ENCODE results near the gene CRTC1. TPM values are rescaled to one million over a fixed set of nuclear protein-coding genes. Genes with fewer than 3 reads are reported as not detected.

Gene CRTC1
- total RNA-seq, 1 donor from 2014 or later, result 3.2 TPM

GRCh38 chr19:18651733-18652132 is 31.7 kb upstream of the CRTC1 start:
- no peak for DNase-seq

DNA sequence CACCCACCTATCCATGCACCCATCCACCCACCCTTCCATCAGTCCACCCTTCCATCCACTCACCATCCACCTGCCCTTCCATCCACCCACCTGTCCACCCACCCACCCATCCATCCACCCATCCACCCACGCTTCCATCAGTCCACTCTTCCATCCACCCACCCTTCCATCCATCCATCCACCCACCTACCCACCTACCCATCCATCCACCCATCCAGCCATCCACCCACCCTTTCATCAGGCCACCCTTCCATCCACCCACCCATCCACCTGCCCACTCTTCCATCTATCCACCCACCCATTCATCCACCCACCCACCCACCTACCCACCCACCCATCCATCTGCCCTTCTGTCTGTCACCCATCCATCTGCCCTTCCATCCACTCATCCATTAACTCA is 29.6 kb upstream of the CRTC1 start:
- no peak for DNase-seq

DNA sequence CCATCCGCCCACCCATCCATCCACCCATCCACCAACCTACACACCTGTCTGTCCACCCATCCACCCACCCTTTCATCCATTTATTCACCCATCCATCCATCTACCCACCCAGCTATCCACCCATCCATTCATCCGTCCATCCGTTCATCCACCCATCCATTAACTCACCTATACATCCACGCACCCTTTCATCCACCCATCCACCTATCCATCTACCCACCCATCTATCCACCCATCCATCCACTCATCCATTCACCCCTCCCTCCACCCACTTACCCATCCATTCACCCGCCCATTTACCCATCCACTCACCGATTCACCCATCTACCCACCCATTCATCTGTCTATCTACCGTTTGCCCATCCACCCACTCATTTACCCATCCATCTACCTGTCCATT is 29.0 kb upstream of the CRTC1 start:
- no peak for DNase-seq

GRCh38 chr19:18655173-18655844 is 28.2 kb upstream of the CRTC1 start:
- no peak for DNase-seq

GRCh38 chr19:18656337-18657086 is 27.0 kb upstream of the CRTC1 start:
- no peak for DNase-seq

DNA sequence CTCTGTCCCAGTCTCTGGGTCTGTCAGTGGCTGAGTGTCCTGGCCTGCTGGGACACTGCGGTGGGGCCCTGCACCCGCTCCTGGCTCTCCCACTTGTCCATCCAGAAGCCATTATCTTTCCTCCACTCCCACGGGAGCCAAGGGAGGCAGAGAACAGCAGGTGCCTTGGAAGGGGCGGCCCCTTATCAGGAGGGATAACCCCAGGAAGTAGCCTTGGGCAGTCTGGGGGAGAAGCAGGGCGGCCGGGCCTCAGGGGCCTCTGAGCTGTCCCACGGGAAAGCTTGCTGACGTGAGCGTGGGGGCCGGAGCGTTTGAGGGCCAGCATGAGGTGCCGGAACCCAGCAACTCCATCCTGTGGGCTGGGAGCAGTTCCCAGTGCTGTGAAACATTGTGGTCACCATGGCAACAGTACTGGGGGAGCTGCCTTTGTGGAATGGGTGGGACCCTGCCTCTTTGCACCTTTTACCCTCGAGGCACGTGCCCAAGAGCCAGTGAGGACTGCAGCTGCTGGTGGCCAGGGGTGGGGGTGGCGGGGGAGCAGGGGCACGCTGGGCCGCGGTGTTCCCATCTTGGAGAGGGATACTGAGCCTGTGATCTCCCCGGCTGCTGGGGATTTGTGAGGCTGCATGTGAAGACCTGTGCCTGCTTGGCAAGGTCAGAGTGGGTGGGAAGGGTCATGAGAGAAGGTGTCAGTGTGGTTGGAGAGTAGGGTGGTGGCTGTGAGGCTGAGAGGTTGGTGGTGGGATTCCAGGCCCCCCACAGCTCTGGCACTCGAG is 25.7 kb upstream of the CRTC1 start:
- no peak for DNase-seq

DNA sequence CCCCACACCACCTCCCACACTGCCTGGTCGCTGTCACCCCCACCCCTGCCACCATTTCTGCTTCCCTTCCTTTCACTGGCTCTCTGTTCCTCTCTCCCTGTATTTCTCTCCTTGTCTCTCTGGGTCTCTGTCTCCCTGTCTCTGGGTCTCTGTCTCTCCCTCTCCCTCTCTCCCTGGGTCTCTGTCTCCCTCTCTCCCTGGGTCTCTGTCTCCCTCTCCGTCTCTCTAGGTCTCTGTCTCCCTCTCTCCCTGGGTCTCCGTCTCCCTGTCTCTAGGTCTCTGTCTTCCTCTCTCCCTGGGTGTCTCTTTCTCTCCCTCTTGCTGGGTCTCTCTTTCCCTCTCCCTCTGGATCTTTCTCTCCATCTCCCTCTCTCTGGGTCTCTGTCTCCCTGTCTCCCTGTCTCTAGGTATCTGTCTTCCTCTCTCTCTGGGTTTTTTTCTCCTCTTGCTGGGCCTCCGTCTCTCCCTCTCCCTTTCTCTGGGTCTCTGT is 25.1 kb upstream of the CRTC1 start:
- DNase-seq, result no peak

GRCh38 chr19:18659281-18660050 is 24.0 kb upstream of the CRTC1 start:
- DNase-seq, result peak; percentile 42

GRCh38 chr19:18660051-18660910 is 23.2 kb upstream of the CRTC1 start:
- DNase-seq, result no peak

- no peak for DNase-seq
Measured at GRCh38 chr19:18660939-18661670, 22.4 kb upstream of the CRTC1 start.

- DNase-seq, result no peak
Measured at GRCh38 chr19:18662972-18663732, 20.3 kb upstream of the CRTC1 start.

DNA sequence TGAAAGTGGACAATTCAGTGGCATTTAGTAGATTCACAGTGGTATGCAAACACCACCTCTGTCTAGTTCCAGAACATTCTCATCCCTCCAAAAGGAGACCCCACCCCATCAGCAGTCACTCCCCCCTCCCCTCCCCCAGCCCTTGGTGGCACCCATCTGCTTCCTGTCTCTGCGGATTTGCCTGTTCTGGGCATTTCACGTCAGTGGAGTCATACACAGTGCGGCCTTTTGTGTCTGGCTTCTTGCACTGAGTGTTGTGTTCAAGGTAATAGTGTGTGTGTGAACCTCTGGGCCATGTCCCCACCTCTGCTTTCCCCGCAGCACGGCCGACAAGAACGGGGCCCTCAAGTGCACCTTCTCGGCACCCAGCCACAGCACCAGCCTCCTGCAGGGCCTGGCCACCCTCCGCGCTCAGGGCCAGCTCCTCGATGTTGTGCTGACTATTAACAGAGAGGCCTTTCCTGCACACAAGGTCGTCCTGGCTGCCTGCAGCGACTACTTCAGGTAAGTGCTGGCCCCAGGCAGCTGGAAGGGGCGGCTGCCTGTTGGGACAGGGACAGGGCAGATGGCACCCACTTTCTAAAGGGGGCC is 19.4 kb upstream of the CRTC1 start:
- no peak for DNase-seq

GRCh38 chr19:18665771-18666202 is 17.7 kb upstream of the CRTC1 start:
- DNase-seq, result no peak

- DNase-seq, result no peak
Measured at GRCh38 chr19:18666317-18666716, 17.2 kb upstream of the CRTC1 start.

- no peak for DNase-seq
Measured at GRCh38 chr19:18666784-18667183, 16.7 kb upstream of the CRTC1 start.

DNA sequence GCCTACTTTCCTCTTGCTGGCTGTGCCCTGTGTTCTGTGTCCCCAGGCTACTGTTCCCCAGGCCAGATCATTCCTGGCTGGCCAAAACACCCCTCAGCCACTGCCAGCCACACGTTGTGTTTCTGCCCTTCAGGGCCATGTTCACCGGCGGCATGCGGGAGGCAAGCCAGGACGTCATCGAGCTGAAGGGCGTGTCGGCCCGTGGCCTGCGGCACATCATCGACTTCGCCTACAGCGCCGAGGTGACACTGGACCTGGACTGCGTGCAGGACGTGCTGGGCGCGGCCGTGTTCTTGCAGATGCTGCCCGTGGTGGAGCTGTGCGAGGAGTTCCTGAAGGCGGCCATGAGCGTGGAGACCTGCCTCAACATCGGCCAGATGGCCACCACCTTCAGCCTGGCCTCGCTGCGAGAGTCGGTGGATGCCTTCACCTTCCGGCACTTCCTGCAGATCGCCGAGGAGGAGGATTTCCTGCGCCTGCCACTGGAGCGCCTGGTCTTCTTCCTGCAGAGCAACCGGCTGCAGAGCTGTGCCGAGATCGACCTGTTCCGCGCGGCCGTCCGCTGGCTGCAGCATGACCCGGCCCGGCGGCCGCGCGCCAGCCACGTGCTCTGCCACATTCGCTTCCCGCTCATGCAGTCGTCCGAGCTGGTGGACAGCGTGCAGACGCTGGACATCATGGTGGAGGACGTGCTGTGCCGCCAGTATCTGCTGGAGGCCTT is 15.8 kb upstream of the CRTC1 start:
- no peak for DNase-seq

DNA sequence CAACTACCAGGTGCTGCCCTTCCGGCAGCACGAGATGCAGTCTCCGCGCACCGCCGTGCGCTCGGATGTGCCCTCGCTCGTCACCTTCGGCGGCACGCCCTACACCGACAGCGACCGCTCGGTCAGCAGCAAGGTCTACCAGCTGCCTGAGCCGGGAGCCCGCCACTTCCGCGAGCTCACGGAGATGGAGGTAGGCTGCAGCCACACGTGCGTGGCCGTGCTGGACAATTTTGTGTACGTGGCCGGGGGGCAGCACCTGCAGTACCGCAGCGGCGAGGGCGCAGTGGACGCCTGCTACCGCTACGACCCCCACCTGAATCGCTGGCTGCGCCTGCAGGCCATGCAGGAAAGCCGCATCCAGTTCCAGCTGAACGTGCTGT is 15.2 kb upstream of the CRTC1 start:
- no peak for DNase-seq

DNA sequence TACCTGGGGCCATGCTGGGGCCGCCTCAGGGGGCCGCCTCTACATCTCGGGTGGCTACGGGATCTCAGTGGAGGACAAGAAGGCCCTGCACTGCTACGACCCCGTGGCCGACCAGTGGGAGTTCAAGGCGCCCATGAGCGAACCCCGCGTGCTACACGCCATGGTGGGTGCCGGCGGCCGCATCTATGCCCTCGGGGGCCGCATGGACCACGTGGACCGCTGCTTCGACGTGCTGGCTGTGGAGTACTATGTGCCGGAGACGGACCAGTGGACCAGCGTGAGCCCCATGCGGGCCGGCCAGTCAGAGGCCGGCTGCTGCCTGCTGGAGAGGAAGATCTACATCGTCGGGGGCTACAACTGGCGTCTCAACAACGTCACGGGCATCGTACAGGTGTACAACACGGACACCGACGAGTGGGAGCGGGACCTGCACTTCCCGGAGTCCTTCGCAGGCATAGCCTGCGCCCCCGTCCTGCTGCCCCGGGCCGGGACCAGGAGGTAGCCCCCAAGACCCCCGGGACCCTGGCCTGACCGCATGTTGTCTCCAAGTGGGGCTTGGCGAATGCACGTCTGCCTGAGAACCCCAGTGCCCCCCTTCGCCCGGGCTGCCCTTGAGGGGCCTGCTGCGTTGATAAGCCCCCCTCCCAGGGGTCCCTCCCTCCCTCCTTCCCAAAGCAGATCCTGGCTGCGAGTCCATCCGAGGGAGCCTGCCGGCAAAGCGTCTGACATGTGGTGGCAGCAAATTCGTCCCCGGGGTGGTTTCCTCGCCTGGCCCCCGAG is 14.5 kb upstream of the CRTC1 start:
- no peak for DNase-seq

Measured in skin of body (tissue), 2 donors.